Naive thymus-derived CD8-positive, alpha-beta T cell (primary cell): ENCODE data around the gene CD200R1. TPM values are rescaled to one million over a fixed set of nuclear protein-coding genes. Genes with fewer than 3 reads are reported as not detected.

ENCODE experiments used
- ATAC-seq, 2 donors: fragments of 150-1000 bp; cut with Tn5 transposase in 1 of 2; sonication (Bioruptor Pico), chemical (Tn5 transposase) in 1 of 2; 1 replicate in 1 of 2; 2 replicates in 1 of 2; pipeline ENCODE4 v1.10.0; 2021; ENCODE audit warnings: mild to moderate bottlenecking in 2 of 2, moderate library complexity in 2 of 2
- POLR2A ChIA-PET: fragments of 350-600 bp; sonication (Branson Sonifier 250); formaldehyde crosslinking; loops from one replicate; lab custom pipeline; 2021; ENCODE audit warnings: antibody characterized with exemption; lab: Charles Lee
- DNase-seq, 10 donors: peaks; one replicate each; pipeline versions ENCODE4 v3.0.0 to v3.0.0-alpha.2; 2020 to 2022
- H3K27ac Mint-ChIP-seq, 10 donors: one replicate each; pipeline ENCODE4 v1.8.0; 2020 to 2022; ENCODE audit warnings: mild to moderate bottlenecking in 10 of 10, mixed read lengths in 10 of 10, moderate library complexity in 4 of 10, inconsistent platforms in 1 of 10
- H3K27me3 Mint-ChIP-seq, 5 donors: one replicate each; pipeline ENCODE4 v1.8.0; 2021 to 2022; ENCODE audit warnings: mixed read lengths in 5 of 5
- H3K36me3 Mint-ChIP-seq, 3 donors: one replicate each; pipeline ENCODE4 v1.8.0; 2020 to 2022; ENCODE audit warnings: mixed read lengths in 3 of 3, mild to moderate bottlenecking in 2 of 3, inconsistent platforms in 1 of 3
- H3K4me1 Mint-ChIP-seq, 4 donors: one replicate each; pipeline ENCODE4 v1.8.0; 2021 to 2022; ENCODE audit warnings: mixed read lengths in 4 of 4
- H3K4me3 Mint-ChIP-seq, 10 donors: one replicate each; pipeline ENCODE4 v1.8.0; 2020 to 2022; ENCODE audit warnings: mild to moderate bottlenecking in 10 of 10, mixed read lengths in 10 of 10, moderate library complexity in 6 of 10, inconsistent platforms in 1 of 10
- H3K9me3 Mint-ChIP-seq, 9 donors: one replicate each; pipeline ENCODE4 v1.8.0; 2020 to 2022; ENCODE audit warnings: mixed read lengths in 9 of 9, mild to moderate bottlenecking in 3 of 9, inconsistent platforms in 1 of 9, moderate library complexity in 1 of 9
- polyA plus RNA-seq, 3 donors: library from polyadenylated mRNA; unstranded; fragments of 300-500 nt; fragmentation: Illumina TruSeq; gene quantifications; one replicate each; pipeline ENCODE4 v1.2.3, GENCODE V29; 2021
- total RNA-seq, 8 experiments: library from RNA in 2 of 8; stranded (reverse) in 2 of 8; gene quantifications; one replicate each; pipeline ENCODE4 v1.2.3 and lab custom pipeline; 2021 to 2026

Gene CD200R1, protein sequence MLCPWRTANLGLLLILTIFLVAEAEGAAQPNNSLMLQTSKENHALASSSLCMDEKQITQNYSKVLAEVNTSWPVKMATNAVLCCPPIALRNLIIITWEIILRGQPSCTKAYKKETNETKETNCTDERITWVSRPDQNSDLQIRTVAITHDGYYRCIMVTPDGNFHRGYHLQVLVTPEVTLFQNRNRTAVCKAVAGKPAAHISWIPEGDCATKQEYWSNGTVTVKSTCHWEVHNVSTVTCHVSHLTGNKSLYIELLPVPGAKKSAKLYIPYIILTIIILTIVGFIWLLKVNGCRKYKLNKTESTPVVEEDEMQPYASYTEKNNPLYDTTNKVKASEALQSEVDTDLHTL
- total RNA-seq (1 to 10 TPM; 8.8 to 9.5 TPM), polyA plus RNA-seq (10 to 100 TPM in 1 of 3 donors, 1 to 10 TPM in 2; 6.4 to 11.0 (median 7.7) TPM), total RNA-seq (lab: John Stamatoyannopoulos, UW) (1.1 to 13.9 (median 9.7) reads per million in 6 experiments)

DNA sequence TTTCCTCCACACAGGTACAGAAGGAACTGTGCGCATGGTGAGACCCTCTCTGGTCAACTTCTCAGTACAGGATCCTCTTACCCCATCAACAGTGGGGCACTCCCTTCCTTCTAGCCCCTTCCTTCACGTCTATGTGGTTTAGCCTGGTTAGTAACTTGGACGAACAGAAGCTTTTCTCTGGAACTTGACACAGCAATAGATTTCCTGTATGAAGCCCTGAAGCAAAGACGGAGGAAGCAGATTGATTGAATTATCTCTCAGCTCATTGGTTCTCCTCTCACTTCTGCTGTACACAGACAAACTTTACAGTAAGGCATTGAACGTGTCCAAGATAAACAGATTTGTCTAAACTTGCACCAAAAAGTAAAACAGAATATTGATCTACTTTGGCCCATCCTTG lies at the start of gene CD200R1:
CD200R1 (minus strand) TSS at position 210 of the 400 bp plus-strand sequence. CDS start 246 bp downstream, outside the sequence.
- Mint-ChIP-seq H3K27ac (peak within 1 kb of the TSS; percentile 92 to 100 (median 96)), H3K27me3 (no peaks in the 10 kb centered on the region), H3K4me1 (peaks cover 42 to 87% (median 77%) of the 10 kb centered on the region in 4 donors), H3K36me3 (no peaks in the 10 kb centered on the region), H3K9me3 (no peaks in the 10 kb centered on the region), H3K4me3 (peak within 1 kb of the TSS; percentile 85 to 98 (median 94))
- peak in 3 of 10 donors; percentile 36 to 40 (median 38) for DNase-seq
- peak; percentile 42 to 54 for ATAC-seq
- POLR2A ChIA-PET, result interaction anchor here (0.6 to 1.2 kb wide), 5 partner anchors 9 to 647 kb away, joined by 3 to 10 read pairs (median 4); partner anchors contain the start of gene GTPBP8

GRCh38 chr3:113021471-113021870 lies 46.6 kb upstream of the CD200R1 start:
- H3K4me3 Mint-ChIP-seq, result no peak overlapping the region

GRCh38 chr3:113019182-113020137 lies 44.6 kb upstream of the CD200R1 start:
- POLR2A ChIA-PET, result interaction anchor here (0.7 to 2.7 kb wide), 12 partner anchors 9 to 1725 kb away, joined by 3 to 25 read pairs (median 4); partner anchors contain the start of genes ATG3, GTPBP8, SLC35A5 and SPICE1
- ATAC-seq (peak; percentile 84 to 87), DNase-seq (peak; percentile 65 to 85 (median 76))
- H3K27ac Mint-ChIP-seq, result peak overlapping the region; percentile 88 to 99 (median 96)
- H3K36me3 Mint-ChIP-seq, result peaks cover 0 to 31% (median 10%) of the 10 kb centered on the region in 3 donors
- H3K4me1 Mint-ChIP-seq, result peaks cover 35 to 67% (median 60%) of the 10 kb centered on the region in 4 donors
- H3K4me3 Mint-ChIP-seq, result peak overlapping the region; percentile 92 to 97 (median 94)
- H3K9me3 Mint-ChIP-seq, result no peaks in the 10 kb centered on the region
- no peaks in the 10 kb centered on the region for H3K27me3 Mint-ChIP-seq

More at GRCh38 chr3:113021471-113021870, 46.6 kb upstream of the CD200R1 start:
- POLR2A ChIA-PET, result no interaction called here
- no peak for DNase-seq
- peak overlapping the region in 3 of 10 donors; percentile 4 to 88 (median 66) for H3K27ac Mint-ChIP-seq
- H3K4me1 Mint-ChIP-seq, result peaks cover 25 to 48% (median 46%) of the 10 kb centered on the region in 4 donors
- H3K36me3 Mint-ChIP-seq, result peaks cover 0 to 11% (median 4%) of the 10 kb centered on the region in 3 donors
- H3K27me3 Mint-ChIP-seq, result no peaks in the 10 kb centered on the region
- ATAC-seq, result no peak
- H3K9me3 Mint-ChIP-seq, result no peaks in the 10 kb centered on the region

GRCh38 chr3:113018536-113019181 lies 43.8 kb upstream of the CD200R1 start:
- POLR2A ChIA-PET, result interaction anchor here (0.9 to 2.7 kb wide), 11 partner anchors 8 to 496 kb away, joined by 3 to 25 read pairs (median 4); partner anchors contain the start of genes ATG3, GTPBP8, SLC35A5 and SPICE1
- H3K4me3 Mint-ChIP-seq, result peak overlapping the region; percentile 92 to 97 (median 94)
- no peaks in the 10 kb centered on the region for H3K27me3 Mint-ChIP-seq
- ATAC-seq, result peak; percentile 4 to 7
- peaks cover 0 to 39% (median 11%) of the 10 kb centered on the region in 3 donors for H3K36me3 Mint-ChIP-seq
- H3K27ac Mint-ChIP-seq, result peak overlapping the region; percentile 88 to 99 (median 96)
- peaks cover 36 to 70% (median 68%) of the 10 kb centered on the region in 4 donors for H3K4me1 Mint-ChIP-seq
- no peaks in the 10 kb centered on the region for H3K9me3 Mint-ChIP-seq
- peak in 1 of 10 donors; percentile 23 for DNase-seq

DNA sequence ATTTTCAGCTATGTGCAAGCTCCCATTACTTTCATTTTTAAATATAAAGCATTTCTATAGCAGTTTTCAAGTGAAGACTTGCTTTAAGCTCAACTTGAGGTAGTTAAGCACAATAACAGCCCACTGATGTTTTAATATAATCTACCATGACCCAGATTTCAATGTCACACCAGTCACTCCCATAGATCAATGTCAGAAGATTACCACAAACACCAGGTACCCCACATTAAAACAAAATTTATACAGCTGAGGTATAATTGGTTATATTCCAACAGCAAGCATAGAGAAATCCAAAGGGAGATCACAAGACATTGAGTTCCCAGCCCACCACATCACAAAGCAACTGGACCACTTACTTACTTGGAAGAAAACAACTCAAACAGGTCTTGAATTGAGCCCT lies 38.7 kb upstream of the CD200R1 start:
- peak overlapping the region; percentile 1 to 74 (median 54) for H3K27ac Mint-ChIP-seq
- peak; percentile 36 to 41 for ATAC-seq
- H3K4me3 Mint-ChIP-seq, result peak overlapping the region in 6 of 10 donors; percentile 2 to 49 (median 32)
- no peaks in the 10 kb centered on the region for H3K9me3 Mint-ChIP-seq
- peaks cover 0 to 87% (median 22%) of the 10 kb centered on the region in 3 donors for H3K36me3 Mint-ChIP-seq
- POLR2A ChIA-PET, result interaction anchor here (0.7 kb wide), 1 partner anchor 219 kb away, joined by 3 read pairs; no protein-coding TSS in a partner anchor
- no peak for DNase-seq
- no peaks in the 10 kb centered on the region for H3K27me3 Mint-ChIP-seq
- peaks cover 31 to 76% (median 67%) of the 10 kb centered on the region in 4 donors for H3K4me1 Mint-ChIP-seq

- H3K9me3 Mint-ChIP-seq, result no peaks in the 10 kb centered on the region
- H3K36me3 Mint-ChIP-seq, result peaks cover 0 to 82% (median 15%) of the 10 kb centered on the region in 3 donors
- POLR2A ChIA-PET, result interaction anchor here (1.0 to 3.7 kb wide), 2 partner anchors 11 to 17 kb away, joined by 3 to 23 read pairs; partner anchors contain the start of gene GTPBP8
- DNase-seq (no peak), ATAC-seq (no peak)
- peak overlapping the region; percentile 17 to 98 (median 90) for H3K27ac Mint-ChIP-seq
- H3K4me3 Mint-ChIP-seq, result no peak overlapping the region
- H3K4me1 Mint-ChIP-seq, result peaks cover 21 to 78% (median 67%) of the 10 kb centered on the region in 4 donors
- H3K27me3 Mint-ChIP-seq, result no peaks in the 10 kb centered on the region
Measured at GRCh38 chr3:113008117-113008516, 33.2 kb upstream of the CD200R1 start.

DNA sequence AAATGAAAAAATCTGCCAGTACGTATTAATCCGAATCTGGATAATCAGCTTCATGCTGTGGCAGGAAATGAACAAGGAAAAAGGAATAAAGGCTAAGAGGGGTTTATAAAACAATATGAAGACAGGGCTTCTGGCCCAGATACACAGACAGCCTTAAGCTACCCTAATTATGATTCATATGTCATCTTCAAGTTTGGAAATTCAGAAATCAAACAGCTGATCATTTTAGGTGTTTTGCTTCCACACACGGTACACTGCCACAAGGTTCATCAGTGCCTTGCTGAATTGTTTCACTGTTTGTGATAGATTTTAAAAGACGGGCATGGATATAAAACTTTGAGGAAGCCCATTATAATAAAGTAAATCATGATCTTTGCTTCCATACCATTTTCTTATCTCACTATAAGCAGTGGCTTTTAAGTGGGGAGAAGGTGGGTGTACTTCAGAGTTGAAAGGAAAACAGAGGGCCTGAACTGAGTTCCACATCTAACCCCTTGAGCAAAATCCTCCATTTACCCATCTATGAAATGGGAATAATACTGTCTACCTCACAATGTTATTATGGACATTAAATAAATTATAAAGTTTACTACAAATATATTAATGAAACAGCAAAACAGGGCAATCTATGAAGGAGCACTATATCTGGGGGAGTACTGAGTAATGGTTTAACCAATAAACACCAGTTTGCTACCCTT lies 31.6 kb upstream of the CD200R1 start:
- ATAC-seq (peak in 1 of 2 donors; percentile 46), DNase-seq (peak in 1 of 10 donors; percentile 10)
- H3K27ac Mint-ChIP-seq, result peak overlapping the region; percentile 89 to 98 (median 95)
- no peaks in the 10 kb centered on the region for H3K27me3 Mint-ChIP-seq
- peak overlapping the region; percentile 57 to 87 (median 78) for H3K4me3 Mint-ChIP-seq
- POLR2A ChIA-PET, result interaction anchor here (0.8 to 3.7 kb wide), 4 partner anchors 9 to 18 kb away, joined by 3 to 23 read pairs (median 8); partner anchors contain the start of gene GTPBP8
- peaks cover 32 to 81% (median 70%) of the 10 kb centered on the region in 4 donors for H3K4me1 Mint-ChIP-seq
- peaks cover 0 to 80% (median 13%) of the 10 kb centered on the region in 3 donors for H3K36me3 Mint-ChIP-seq
- no peaks in the 10 kb centered on the region for H3K9me3 Mint-ChIP-seq

DNA sequence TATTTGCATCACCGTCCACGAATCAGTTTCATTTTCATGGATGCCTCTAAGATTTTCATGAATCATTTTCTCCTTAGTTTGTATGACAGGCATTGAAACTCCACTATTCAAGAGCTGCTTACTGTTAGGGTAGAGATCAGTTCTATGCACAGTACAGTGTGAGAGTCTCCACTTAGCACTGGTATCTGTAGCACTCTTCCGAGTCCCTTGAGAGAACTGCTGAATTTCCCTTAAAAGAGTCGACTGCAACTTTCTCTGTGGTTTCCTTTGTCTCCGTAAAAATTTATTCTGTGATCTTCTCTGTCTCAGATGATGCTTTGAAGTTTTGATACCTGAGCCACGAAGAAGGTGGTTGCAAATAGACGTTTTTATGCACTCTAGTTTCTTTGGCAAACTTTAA lies 30.7 kb upstream of the CD200R1 start:
- H3K36me3 Mint-ChIP-seq, result peaks cover 0 to 80% (median 13%) of the 10 kb centered on the region in 3 donors
- no peaks in the 10 kb centered on the region for H3K27me3 Mint-ChIP-seq
- ATAC-seq (peak; percentile 89 to 90), DNase-seq (peak in 5 of 10 donors; percentile 18 to 81 (median 61))
- H3K4me3 Mint-ChIP-seq, result peak overlapping the region; percentile 57 to 87 (median 78)
- H3K4me1 Mint-ChIP-seq, result peaks cover 34 to 84% (median 74%) of the 10 kb centered on the region in 4 donors
- H3K27ac Mint-ChIP-seq, result peak overlapping the region; percentile 89 to 98 (median 95)
- POLR2A ChIA-PET, result interaction anchor here (0.8 to 3.7 kb wide), 3 partner anchors 13 to 30 kb away, joined by 4 to 23 read pairs (median 12); partner anchors contain the start of gene GTPBP8
- H3K9me3 Mint-ChIP-seq, result no peaks in the 10 kb centered on the region

- DNase-seq (peak in 5 of 10 donors; percentile 17 to 62 (median 35)), ATAC-seq (peak; percentile 31 to 47)
- H3K27me3 Mint-ChIP-seq, result no peaks in the 10 kb centered on the region
- peaks cover 27 to 71% (median 67%) of the 10 kb centered on the region in 4 donors for H3K4me1 Mint-ChIP-seq
- H3K27ac Mint-ChIP-seq, result peak overlapping the region; percentile 25 to 95 (median 86)
- POLR2A ChIA-PET, result interaction anchor here (0.6 to 1.9 kb wide), 3 partner anchors 11 to 17 kb away, joined by 3 to 9 read pairs (median 3); partner anchors contain the start of gene GTPBP8
- peak overlapping the region in 7 of 10 donors; percentile 11 to 65 (median 29) for H3K4me3 Mint-ChIP-seq
- H3K36me3 Mint-ChIP-seq, result peaks cover 0 to 79% (median 18%) of the 10 kb centered on the region in 3 donors
- H3K9me3 Mint-ChIP-seq, result no peaks in the 10 kb centered on the region
Measured at GRCh38 chr3:113002679-113003078, 27.8 kb upstream of the CD200R1 start.

DNA sequence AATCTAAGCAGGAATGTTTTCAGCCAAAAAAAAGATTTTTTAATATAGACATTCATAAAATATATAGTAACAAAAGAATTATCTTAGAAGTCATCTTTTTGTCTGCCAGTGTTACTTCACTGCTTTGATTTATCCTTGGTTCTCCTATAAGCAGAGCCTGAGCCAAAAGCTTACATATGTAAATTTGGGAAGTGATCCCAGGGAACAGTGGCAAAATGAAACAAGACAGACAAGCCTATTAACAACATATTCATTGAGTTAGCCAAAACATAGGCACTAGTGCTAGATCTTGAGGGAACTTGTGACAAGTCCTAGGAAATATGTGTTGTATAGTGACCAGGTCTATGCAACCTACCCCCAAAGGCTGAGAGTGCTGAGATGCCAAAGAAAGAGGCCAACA lies 27.1 kb upstream of the CD200R1 start:
- ATAC-seq (no peak), DNase-seq (no peak)
- Mint-ChIP-seq H3K27me3 (no peaks in the 10 kb centered on the region), H3K4me1 (peaks cover 26 to 65% (median 62%) of the 10 kb centered on the region in 4 donors), H3K27ac (peak overlapping the region; percentile 25 to 95 (median 88)), H3K9me3 (no peaks in the 10 kb centered on the region), H3K4me3 (peak overlapping the region in 1 of 10 donors; percentile 11), H3K36me3 (peaks cover 0 to 81% (median 18%) of the 10 kb centered on the region in 3 donors)
- POLR2A ChIA-PET, result interaction anchor here (0.6 to 1.1 kb wide), 2 partner anchors 11 to 35 kb away, joined by 3 read pairs; no protein-coding TSS in a partner anchor
